HCT116 (cell line): ENCODE results near the gene RP9. TPM values are rescaled to one million over a fixed set of nuclear protein-coding genes. Genes with fewer than 3 reads are reported as not detected.

ENCODE experiments used
- ATAC-seq: fragments of 200-7000 bp; cut with Tn5 transposase; 2 replicates; pipeline ENCODE4 v1.9.1; 2020; ENCODE audit warnings: mild to moderate bottlenecking, moderate library complexity
- BruUV-seq: library from RNA; stranded (reverse); fragments of 400-500 nt; replicated peaks from 2 replicates; lab custom pipeline; 2021; lab: Mats Ljungman, UMichigan
- CTCF ChIA-PET: fragments of 300-600 bp; sonication (Branson Sonifier 250); formaldehyde crosslinking; loops from one replicate; lab custom pipeline; 2021; ENCODE audit warnings: antibody characterized with exemption; lab: Charles Lee
- POLR2A ChIA-PET: fragments of 300-600, 350-600 bp; sonication (Branson Sonifier 250); formaldehyde crosslinking; loops from one replicate; lab custom pipeline; 2021; ENCODE audit warnings: antibody characterized with exemption; lab: Charles Lee
- RAD21 ChIA-PET, 2 experiments: fragments of 300-600 bp; sonication (Branson Sonifier 250); formaldehyde crosslinking; loops; one replicate each; lab custom pipeline; 2023; ENCODE audit warnings: low total read pairs in 2 of 2; ENCODE audit not compliant: uncharacterized antibody in 2 of 2, unreplicated experiment in 2 of 2, low non-redundant PET in 1 of 2; lab: Charles Lee
- DNase-seq: peaks from one replicate; pipeline ENCODE4 v3.0.0-alpha.2; 2010; ENCODE audit warnings: low read depth, low spot score
- H2AFZ ChIP-seq: fragments of 200-600 bp; shearing (Covaris generic), sonication (generic); 2 replicates; pipeline ENCODE4 v1.6.1; 2017; ENCODE audit warnings: low read depth, mixed run types, mixed read lengths, antibody characterized with exemption, low read length; ENCODE audit not compliant: poor library complexity, severe bottlenecking
- H3K27ac ChIP-seq: 2 replicates; pipeline ENCODE4 v1.5.1; 2012; ENCODE audit warnings: low read depth, low read length
- H3K27me3 ChIP-seq: fragments of 200-600 bp; sonication (generic); 2 replicates; pipeline ENCODE4 v1.6.1; 2016; ENCODE audit warnings: mixed run types, low read length, mixed read lengths; ENCODE audit not compliant: insufficient read depth
- H3K36me3 ChIP-seq, 2 experiments: fragments of 200-500 bp in 1 of 2; fragments of 200-600 bp in 1 of 2; sonication (Bioruptor generic) in 1 of 2; sonication (generic) in 1 of 2; 2 replicates each; pipeline versions ENCODE4 v1.5.1 to v1.6.1; 2014 to 2016; ENCODE audit warnings: low read length in 2 of 2, inconsistent platforms in 1 of 2, mixed read lengths in 1 of 2, mixed run types in 1 of 2; ENCODE audit not compliant: insufficient read depth in 2 of 2, control insufficient read depth in 1 of 2
- H3K4me1 ChIP-seq, 2 experiments: fragments of 200-600 bp in 1 of 2; sonication (generic) in 1 of 2; 2 replicates each; pipeline versions ENCODE4 v1.5.1 to v1.6.1; 2012 to 2017; ENCODE audit warnings: low read length in 2 of 2, inconsistent platforms in 1 of 2, mild to moderate bottlenecking in 1 of 2, mixed read lengths in 1 of 2, mixed run types in 1 of 2, moderate library complexity in 1 of 2; ENCODE audit not compliant: insufficient read depth in 2 of 2, control insufficient read depth in 1 of 2
- H3K4me2 ChIP-seq: fragments of 200-600 bp; sonication (generic); 2 replicates; pipeline ENCODE4 v1.6.1; 2017; ENCODE audit warnings: mixed run types, low read length, mixed read lengths
- H3K4me3 ChIP-seq, 2 experiments: fragments of 200-600 bp in 1 of 2; sonication (generic) in 1 of 2; replicated peaks in 1 of 2; 2 replicates each; pipeline ENCODE4 v1.5.1; 2011 to 2016; ENCODE audit warnings: low read length in 2 of 2, control low read depth in 1 of 2, low read depth in 1 of 2, mild to moderate bottlenecking in 1 of 2, mixed read lengths in 1 of 2, mixed run types in 1 of 2
- H3K79me2 ChIP-seq: fragments of 200-600 bp; sonication (generic); 2 replicates; pipeline ENCODE4 v1.6.1; 2017; ENCODE audit warnings: mild to moderate bottlenecking, mixed run types, low read length, moderate library complexity, mixed read lengths; ENCODE audit not compliant: insufficient read depth
- H3K9ac ChIP-seq: fragments of 200-600 bp; sonication (generic); 2 replicates; pipeline ENCODE4 v1.6.1; 2016; ENCODE audit warnings: low read length, mixed read lengths
- H3K9me2 ChIP-seq: fragments of 200-600 bp; sonication (generic), shearing (Covaris generic); 2 replicates; pipeline ENCODE4 v1.6.1; 2017; ENCODE audit warnings: mixed run types, mild to moderate bottlenecking, moderate library complexity; ENCODE audit not compliant: insufficient read depth
- H3K9me3 ChIP-seq, 2 experiments: fragments of 200-500 bp in 1 of 2; fragments of 200-600 bp in 1 of 2; sonication (Bioruptor generic) in 1 of 2; sonication (generic) in 1 of 2; 2 replicates each; pipeline ENCODE4 v1.6.1; 2014 to 2017; ENCODE audit warnings: low read length in 2 of 2, mixed read lengths in 2 of 2, inconsistent platforms in 1 of 2, low read depth in 1 of 2, mild to moderate bottlenecking in 1 of 2, mixed run types in 1 of 2, moderate library complexity in 1 of 2; ENCODE audit not compliant: control insufficient read depth in 1 of 2, insufficient read depth in 1 of 2
- H4K20me1 ChIP-seq: fragments of 200-600 bp; sonication (generic), shearing (Covaris generic); 2 replicates; pipeline ENCODE4 v1.6.1; 2017; ENCODE audit warnings: mixed run types, mild to moderate bottlenecking, moderate library complexity; ENCODE audit not compliant: insufficient read depth
- CEBPB ChIP-seq: IDR thresholded peaks from 2 replicates; pipeline ENCODE4 v1.6.1; 2012; ENCODE audit warnings: low read depth
- EZH2phosphoT487 ChIP-seq: fragments of 200-600 bp; IDR thresholded peaks from 2 replicates; pipeline ENCODE4 v1.6.1; 2018; ENCODE audit warnings: antibody characterized with exemption, borderline replicate concordance
- FOSL1 ChIP-seq: IDR thresholded peaks from 2 replicates; pipeline ENCODE4 v1.6.1; 2012; ENCODE audit warnings: low read depth
- POLR2A ChIP-seq: IDR thresholded peaks from 2 replicates; pipeline ENCODE4 v1.7.0; 2011; ENCODE audit warnings: borderline replicate concordance; ENCODE audit not compliant: insufficient read depth, insufficient read length; ENCODE audit errors: extremely low read depth
- SP1 ChIP-seq: IDR thresholded peaks from 2 replicates; pipeline ENCODE4 v1.6.1; 2012; ENCODE audit warnings: low read depth
- SRF ChIP-seq: IDR thresholded peaks from 2 replicates; pipeline ENCODE4 v1.6.1; 2012; ENCODE audit warnings: low read depth
- TCF7L2 ChIP-seq: IDR thresholded peaks from 2 replicates; pipeline ENCODE4 v1.7.0; 2011; ENCODE audit warnings: borderline replicate concordance, inconsistent platforms; ENCODE audit not compliant: insufficient read depth, insufficient read length; ENCODE audit errors: extremely low read depth
- ZNF274 ChIP-seq: fragments of 200-500 bp; sonication (Bioruptor generic); IDR thresholded peaks from 2 replicates; pipeline ENCODE4 v1.6.1; 2014; ENCODE audit warnings: mild to moderate bottlenecking, low read depth, low read length, inconsistent platforms
- intact Hi-C: fragments of 100-400 bp; cut with micrococcal nuclease; formaldehyde crosslinking; loops from 2 replicates; pipeline ENCODE4 v1.10.0; 2022
- total RNA-seq: library from RNA; stranded (reverse); gene quantifications from one replicate; pipeline ENCODE4 v1.2.1, GENCODE V29; 2021; ENCODE audit not compliant: unreplicated experiment
- TF ChIP-seq, protein P1 (sequence below): IDR thresholded peaks from 2 replicates; pipeline ENCODE4 v1.6.1; 2012

RP9 gene
- total RNA-seq, 1 experiment from 2014 or later, result 14.2 TPM

DNA sequence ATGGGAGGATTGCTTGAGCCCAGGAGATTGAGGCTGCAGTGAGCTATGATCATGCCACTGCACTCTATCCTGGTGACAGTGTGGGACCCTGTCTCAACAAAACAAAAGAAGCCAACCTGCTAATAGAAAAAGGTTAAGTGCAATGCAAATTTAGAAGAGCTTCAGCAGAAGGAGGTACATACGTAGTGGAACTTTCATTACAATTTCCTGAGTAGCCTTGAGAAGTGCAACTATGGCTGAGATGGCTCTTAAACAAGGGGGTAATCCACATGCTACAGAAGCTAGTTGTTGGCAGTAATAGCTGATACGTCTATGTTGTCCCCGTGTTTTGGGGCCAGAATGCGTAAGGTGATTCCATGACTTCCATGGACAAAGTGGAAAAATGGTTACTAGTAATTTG, 36.0 kb downstream of the RP9 start:
- peaks cover 7 to 10% of the 10 kb centered on the region in 2 experiments; a peak in 2 of 4 replicates for H3K9me3 ChIP-seq
- intact Hi-C loops, result no loop called here
- H3K4me1 ChIP-seq, result no peaks in the 10 kb centered on the region
- ATAC-seq (no peak), DNase-seq (no peak)
- H3K27ac ChIP-seq, result no peak overlapping the region
- no peak overlapping the region for H3K4me2 ChIP-seq
- TF ChIP-seq, protein P1, sequence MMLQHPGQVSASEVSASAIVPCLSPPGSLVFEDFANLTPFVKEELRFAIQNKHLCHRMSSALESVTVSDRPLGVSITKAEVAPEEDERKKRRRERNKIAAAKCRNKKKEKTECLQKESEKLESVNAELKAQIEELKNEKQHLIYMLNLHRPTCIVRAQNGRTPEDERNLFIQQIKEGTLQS, result no peak
- TF ChIP-seq ZNF274 (no peak), EZH2phosphoT487 (no peak), CEBPB (no peak), SP1 (no peak), POLR2A (no peak), SRF (no peak), TCF7L2 (no peak)
- ChIA-PET POLR2A (no interaction called here), RAD21 (no interaction called here), CTCF (no interaction called here)
- H3K4me3 ChIP-seq, result no peak overlapping the region
- H4K20me1 ChIP-seq, result no peaks in the 10 kb centered on the region
- no TSS peak for BruUV-seq
- no peaks in the 10 kb centered on the region for H3K9me2 ChIP-seq
- H3K36me3 ChIP-seq, result no peaks in the 10 kb centered on the region
- no peak overlapping the region for H2AFZ ChIP-seq
- peaks cover 3% of the 10 kb centered on the region; the same call in 1 of the 2 replicates for H3K27me3 ChIP-seq
- no peaks in the 10 kb centered on the region for H3K79me2 ChIP-seq
- H3K9ac ChIP-seq, result no peak overlapping the region

DNA sequence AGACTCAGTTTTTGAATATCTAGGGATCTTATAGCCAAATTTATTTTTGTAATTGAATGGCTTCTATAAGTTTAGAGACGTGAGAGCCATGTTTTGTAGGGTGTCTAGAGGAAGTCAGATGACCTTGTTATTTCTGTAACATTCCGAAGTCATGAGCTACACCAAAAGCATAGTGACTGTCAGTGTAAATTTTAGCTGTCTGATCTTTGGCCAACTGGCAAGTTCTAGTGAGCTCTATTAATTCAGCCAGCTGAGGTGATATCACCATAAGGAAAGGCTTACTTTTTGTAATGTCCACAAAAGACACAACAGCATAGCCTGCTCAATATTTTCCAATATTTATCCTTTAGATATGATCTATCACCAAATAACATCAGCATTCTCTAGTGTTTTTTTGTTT, 36.7 kb downstream of the RP9 start:
- POLR2A ChIA-PET, result interaction anchor here (0.8 kb wide), 1 partner anchor 10 kb away, joined by 4 read pairs; the partner anchor contains the start of gene NT5C3A
- H3K79me2 ChIP-seq, result no peaks in the 10 kb centered on the region
- no peak overlapping the region for H3K4me3 ChIP-seq
- H3K9me2 ChIP-seq, result no peaks in the 10 kb centered on the region
- no TSS peak for BruUV-seq
- ATAC-seq, result no peak
- no peaks in the 10 kb centered on the region for H3K36me3 ChIP-seq
- no peaks in the 10 kb centered on the region for H4K20me1 ChIP-seq
- no peaks in the 10 kb centered on the region for H3K4me1 ChIP-seq
- no peak overlapping the region for H3K27ac ChIP-seq
- no peak overlapping the region for H3K9ac ChIP-seq
- CTCF ChIA-PET, result interaction anchor here (0.8 kb wide), 1 partner anchor 226 kb away, joined by 3 read pairs; no protein-coding TSS in a partner anchor
- TF ChIP-seq, protein P1, result no peak
- no peak for TF ChIP-seq FOSL1
- H3K9me3 ChIP-seq, result peaks cover 7 to 10% of the 10 kb centered on the region in 2 experiments; a peak in 2 of 4 replicates
- RAD21 ChIA-PET, result no interaction called here
- intact Hi-C loops, result no loop called here
- DNase-seq, result no peak
- peaks cover 3% of the 10 kb centered on the region; the same call in 1 of the 2 replicates for H3K27me3 ChIP-seq
- H2AFZ ChIP-seq, result no peak overlapping the region
- H3K4me2 ChIP-seq, result no peak overlapping the region
